ENCODE results near the gene MCC. TPM values are rescaled to one million over a fixed set of nuclear protein-coding genes. Genes with fewer than 3 reads are reported as not detected.

The MCC gene
- 10 to 100 TPM in 2 of 4 donors, 1 to 10 TPM in 2; 6.8 to 11.9 (median 9.0) TPM for total RNA-seq

DNA sequence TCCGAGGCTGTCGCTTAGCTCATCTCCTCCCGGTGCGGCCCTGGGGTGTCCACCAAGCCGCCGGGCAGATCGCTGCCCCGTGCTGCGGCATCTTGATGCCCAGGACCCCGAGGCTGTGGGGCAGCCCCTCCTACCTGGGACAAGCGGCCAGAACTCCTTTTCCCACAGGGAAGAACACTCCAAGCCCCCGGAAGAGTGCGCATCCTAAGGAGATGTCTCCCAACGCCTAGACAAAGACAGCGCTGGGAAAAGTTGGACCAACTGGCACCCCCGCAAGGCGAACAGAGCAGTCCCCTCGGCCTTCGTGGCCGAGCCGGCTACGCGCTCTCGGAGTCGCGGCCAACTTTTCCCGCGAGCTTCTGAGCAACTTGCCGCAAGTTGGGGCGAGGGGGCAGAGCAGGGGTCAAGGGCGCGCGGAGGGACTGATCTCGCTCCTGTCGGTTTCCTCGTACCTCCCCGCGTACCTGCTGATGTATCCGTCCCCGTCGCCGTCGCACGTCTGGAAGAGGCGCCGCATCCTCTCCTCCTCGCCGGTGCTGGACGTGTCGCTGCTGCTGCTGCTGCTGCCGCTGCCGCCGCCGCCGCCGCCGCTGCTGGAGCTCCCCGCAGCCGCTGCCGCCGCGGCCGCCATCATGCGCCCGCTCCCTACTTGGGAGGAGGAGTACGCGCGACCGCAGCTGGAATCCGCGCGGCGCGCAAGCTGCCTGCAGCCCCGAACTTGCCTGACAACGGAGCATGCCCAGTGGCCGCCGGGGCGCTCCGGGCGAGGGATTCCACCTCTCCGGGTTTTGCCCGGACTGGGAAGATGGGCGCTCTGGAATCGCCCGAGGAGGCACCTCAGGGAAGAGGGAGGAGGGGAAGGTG lies at the start of gene MCC:
MCC (minus strand) TSS at position 673 of the 864 bp plus-strand sequence.
- ATAC-seq (peak; percentile 19 to 44), DNase-seq (peak; percentile 14 to 19)
- Histone ChIP-seq H3K4me1 (peaks cover 8 to 9% of the 10 kb centered on the region in 2 donors), H3K27ac (no peak within 1 kb of the TSS), H3K36me3 (no peaks in the 10 kb centered on the region), H3K27me3 (peaks cover 26 to 48% (median 29%) of the 10 kb centered on the region in 3 donors), H3K4me3 (peak within 1 kb of the TSS; percentile 55 to 66 (median 56)), H3K9me3 (peaks cover 0 to 12% (median 0%) of the 10 kb centered on the region in 3 donors)
- intact Hi-C loops (cut with DNase I; ENCODE audit: low total_unique reads) (no loop called here), in situ Hi-C loops (cut with MboI; ENCODE audit: low sequenced_read_pairs in 4 of 4) (no loop called here)
- TF ChIP-seq, protein P1, sequence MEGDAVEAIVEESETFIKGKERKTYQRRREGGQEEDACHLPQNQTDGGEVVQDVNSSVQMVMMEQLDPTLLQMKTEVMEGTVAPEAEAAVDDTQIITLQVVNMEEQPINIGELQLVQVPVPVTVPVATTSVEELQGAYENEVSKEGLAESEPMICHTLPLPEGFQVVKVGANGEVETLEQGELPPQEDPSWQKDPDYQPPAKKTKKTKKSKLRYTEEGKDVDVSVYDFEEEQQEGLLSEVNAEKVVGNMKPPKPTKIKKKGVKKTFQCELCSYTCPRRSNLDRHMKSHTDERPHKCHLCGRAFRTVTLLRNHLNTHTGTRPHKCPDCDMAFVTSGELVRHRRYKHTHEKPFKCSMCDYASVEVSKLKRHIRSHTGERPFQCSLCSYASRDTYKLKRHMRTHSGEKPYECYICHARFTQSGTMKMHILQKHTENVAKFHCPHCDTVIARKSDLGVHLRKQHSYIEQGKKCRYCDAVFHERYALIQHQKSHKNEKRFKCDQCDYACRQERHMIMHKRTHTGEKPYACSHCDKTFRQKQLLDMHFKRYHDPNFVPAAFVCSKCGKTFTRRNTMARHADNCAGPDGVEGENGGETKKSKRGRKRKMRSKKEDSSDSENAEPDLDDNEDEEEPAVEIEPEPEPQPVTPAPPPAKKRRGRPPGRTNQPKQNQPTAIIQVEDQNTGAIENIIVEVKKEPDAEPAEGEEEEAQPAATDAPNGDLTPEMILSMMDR (IDR thresholded peaks at IDR 0.05 in 4 of 5, conservative IDR thresholded peaks at IDR 0.05 in 1 of 5), result no peak
- no peak for TF ChIP-seq POLR2A (IDR thresholded peaks at IDR 0.05)

DNA sequence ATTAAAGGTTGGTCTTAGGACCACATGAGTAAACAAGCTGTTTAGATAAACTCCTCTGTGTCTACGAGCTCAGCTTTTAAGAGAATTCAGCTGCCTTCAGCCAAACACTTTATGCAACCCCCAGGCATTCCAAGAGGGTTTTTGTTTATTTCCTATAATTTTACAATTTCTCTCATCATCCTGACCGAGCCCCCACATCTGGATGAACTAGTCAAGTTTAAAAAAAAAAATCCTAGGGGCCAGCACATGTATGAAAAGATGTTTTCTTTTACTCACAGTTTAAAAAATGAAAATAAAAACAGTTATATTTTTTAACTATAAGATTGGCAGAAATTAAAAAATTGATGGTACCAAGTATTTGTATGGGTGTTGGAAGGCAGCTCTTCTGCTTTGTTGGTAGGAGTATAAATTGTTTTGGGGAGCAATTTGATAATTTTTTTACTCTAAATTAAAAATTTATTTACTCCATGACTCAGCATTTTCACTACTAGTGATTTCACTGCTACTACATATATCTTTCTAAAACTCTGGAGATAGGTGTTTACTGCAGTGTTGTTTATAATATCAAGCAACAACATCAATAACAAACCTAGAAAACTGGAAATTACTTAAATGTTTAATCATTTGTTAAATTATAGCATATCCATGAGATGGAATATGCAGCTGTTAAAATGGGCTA lies 43.4 kb upstream of the MCC start:
- no peaks in the 10 kb centered on the region for H3K27me3 ChIP-seq
- no peak for DNase-seq
- H3K4me1 ChIP-seq, result no peaks in the 10 kb centered on the region
- H3K36me3 ChIP-seq, result peaks cover 3 to 34% of the 10 kb centered on the region in 2 donors
- ATAC-seq, result no peak
- no peaks in the 10 kb centered on the region for H3K9me3 ChIP-seq
- in situ Hi-C loops (cut with MboI; ENCODE audit: low sequenced_read_pairs in 4 of 4) (loop anchor here in 1 of 4 donors (25.0 kb wide), 1 partner anchor 544 kb away; the partner anchor contains the start of gene DCP2), intact Hi-C loops (cut with DNase I; ENCODE audit: low total_unique reads) (no loop called here)
- no peak overlapping the region for H3K4me3 ChIP-seq
- H3K27ac ChIP-seq, result no peak overlapping the region
- TF ChIP-seq, protein P1 (IDR thresholded peaks at IDR 0.05 in 4 of 5, conservative IDR thresholded peaks at IDR 0.05 in 1 of 5), result no peak
- no peak for TF ChIP-seq POLR2A (IDR thresholded peaks at IDR 0.05)

DNA sequence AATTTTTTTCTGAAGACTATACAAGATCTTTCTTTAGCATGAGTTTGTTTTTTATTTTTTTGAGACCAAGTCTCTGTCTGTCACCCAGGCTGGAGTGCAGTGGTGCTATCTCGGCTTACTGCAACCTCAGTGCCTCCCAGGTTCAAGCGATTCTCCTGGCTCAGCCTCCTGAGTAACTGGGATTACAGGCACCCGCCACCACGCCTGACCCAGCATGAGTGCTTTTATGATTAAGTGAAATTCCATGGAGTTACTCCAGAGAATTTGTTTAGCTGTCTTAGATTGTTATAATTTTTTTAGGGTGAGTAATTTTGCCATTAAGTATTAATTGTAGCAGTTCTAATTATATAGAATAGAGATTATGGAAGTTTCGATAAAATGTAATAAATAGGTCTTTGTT lies 39.5 kb upstream of the MCC start:
- Histone ChIP-seq H3K27me3 (no peaks in the 10 kb centered on the region), H3K36me3 (peaks cover 0 to 8% of the 10 kb centered on the region in 2 donors), H3K4me3 (no peak overlapping the region), H3K27ac (no peak overlapping the region), H3K9me3 (no peaks in the 10 kb centered on the region), H3K4me1 (peaks cover 11 to 16% of the 10 kb centered on the region in 2 donors)
- ATAC-seq (no peak), DNase-seq (no peak)
- TF ChIP-seq, protein P1 (IDR thresholded peaks at IDR 0.05 in 4 of 5, conservative IDR thresholded peaks at IDR 0.05 in 1 of 5), result no peak
- no peak for TF ChIP-seq POLR2A (IDR thresholded peaks at IDR 0.05)
- in situ Hi-C loops (cut with MboI; ENCODE audit: low sequenced_read_pairs in 4 of 4) (loop anchor here in 1 of 4 donors (25.0 kb wide), 1 partner anchor 540 kb away; the partner anchor contains the start of gene DCP2), intact Hi-C loops (cut with DNase I; ENCODE audit: low total_unique reads) (no loop called here)

DNA sequence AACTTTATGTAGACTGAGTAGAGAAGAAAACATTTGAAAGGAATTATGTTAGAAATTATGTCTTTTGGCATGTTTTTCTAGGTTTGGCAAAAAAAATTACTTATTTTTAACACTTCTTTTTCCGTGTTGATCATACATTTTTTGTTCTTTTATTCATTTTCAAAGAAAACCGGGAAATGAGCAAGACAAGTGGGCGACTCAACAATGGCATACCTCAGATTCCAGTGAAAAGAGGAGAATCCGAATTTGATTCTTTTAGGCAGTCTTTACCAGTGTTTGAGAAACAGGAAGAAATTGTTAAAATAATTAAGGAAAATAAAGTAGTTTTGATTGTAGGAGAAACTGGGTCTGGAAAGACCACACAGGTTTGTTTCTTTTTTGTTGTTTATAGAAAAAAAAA lies 38.2 kb upstream of the MCC start:
- peaks cover 0 to 7% of the 10 kb centered on the region in 2 donors for H3K36me3 ChIP-seq
- in situ Hi-C loops (cut with MboI; ENCODE audit: low sequenced_read_pairs in 4 of 4), result loop anchor here in 1 of 4 donors (25.0 kb wide), 1 partner anchor 539 kb away; the partner anchor contains the start of gene DCP2
- H3K27ac ChIP-seq, result no peak overlapping the region
- no peak for TF ChIP-seq POLR2A (IDR thresholded peaks at IDR 0.05)
- TF ChIP-seq, protein P1 (IDR thresholded peaks at IDR 0.05 in 4 of 5, conservative IDR thresholded peaks at IDR 0.05 in 1 of 5), result no peak
- H3K4me3 ChIP-seq, result no peak overlapping the region
- DNase-seq, result no peak
- H3K27me3 ChIP-seq, result no peaks in the 10 kb centered on the region
- ATAC-seq, result no peak
- H3K9me3 ChIP-seq, result no peaks in the 10 kb centered on the region
- intact Hi-C loops (cut with DNase I; ENCODE audit: low total_unique reads), result no loop called here
- H3K4me1 ChIP-seq, result peaks cover 11 to 16% of the 10 kb centered on the region in 2 donors
